T-cell (primary cell): ENCODE data around the gene CNIH2. TPM values are rescaled to one million over a fixed set of nuclear protein-coding genes. Genes with fewer than 3 reads are reported as not detected.

Experiments
- ATAC-seq, 4 experiments: fragments of 200-7000 bp in 3 of 4; fragments of 150-1000 bp in 1 of 4; cut with Tn5 transposase; replicated peaks in 1 of 4; 1 replicate in 3 of 4; 2 replicates in 1 of 4; pipeline ENCODE4 v1.10.0; 2021; ENCODE audit warnings: moderate library complexity in 3 of 4, mild to moderate bottlenecking in 2 of 4, moderate number of reproducible peaks in 1 of 4
- CTCF ChIA-PET, 2 donors: fragments of 300-600 bp; sonication (Branson Sonifier 250); formaldehyde crosslinking; loops; one replicate each; lab custom pipeline; 2022; ENCODE audit warnings: antibody characterized with exemption in 2 of 2; lab: Charles Lee
- POLR2A ChIA-PET, 2 donors: fragments of 300-600 bp; sonication (Branson Sonifier 250); formaldehyde crosslinking; loops; one replicate each; lab custom pipeline; 2022; ENCODE audit warnings: antibody characterized with exemption in 2 of 2; lab: Charles Lee
- DNase-seq, 35 experiments: peaks; one replicate each; pipeline versions ENCODE4 v3.0.0 to v3.0.0-alpha.2; 2013 to 2023
- H3K27ac ChIP-seq: one replicate; pipeline ENCODE4 v1.5.1; 2013; ENCODE audit warnings: low read length
- H3K27me3 ChIP-seq, 2 experiments: replicated peaks in 1 of 2; 1 replicate in 1 of 2; 2 replicates in 1 of 2; pipeline versions ENCODE4 v1.6.1 to v1.7.0; 2013; ENCODE audit warnings: low read length in 1 of 2, mixed read lengths in 1 of 2; ENCODE audit not compliant: control insufficient read depth in 2 of 2, insufficient read depth in 2 of 2; ENCODE audit errors: extremely low read depth in 1 of 2
- H3K36me3 ChIP-seq, 2 donors: 1 replicate in 1 of 2; 2 replicates in 1 of 2; pipeline versions ENCODE4 v1.6.1 to v1.7.0; 2013; ENCODE audit warnings: low read length in 1 of 2; ENCODE audit not compliant: control insufficient read depth in 2 of 2, insufficient read depth in 1 of 2; ENCODE audit errors: extremely low read depth in 1 of 2
- H3K4me1 ChIP-seq, 2 experiments: 1 replicate in 1 of 2; 2 replicates in 1 of 2; pipeline versions ENCODE4 v1.6.1 to v1.7.0; 2013; ENCODE audit warnings: low read length in 2 of 2, mixed read lengths in 1 of 2; ENCODE audit not compliant: insufficient read depth in 2 of 2, control insufficient read depth in 1 of 2; ENCODE audit errors: extremely low read depth in 1 of 2
- H3K4me3 ChIP-seq, 2 donors: 1 replicate in 1 of 2; 2 replicates in 1 of 2; pipeline versions ENCODE4 v1.5.1 to v1.7.0; 2013; ENCODE audit warnings: mild to moderate bottlenecking in 2 of 2, low read length in 1 of 2, moderate library complexity in 1 of 2; ENCODE audit not compliant: control insufficient read depth in 1 of 2; ENCODE audit errors: extremely low read depth in 1 of 2
- H3K9me3 ChIP-seq: 2 replicates; pipeline ENCODE4 v1.7.0; 2013
- H3K27ac Mint-ChIP-seq, 2 donors: one replicate each; pipeline ENCODE4 v1.8.0; 2020 to 2021; ENCODE audit warnings: mild to moderate bottlenecking in 2 of 2, mixed read lengths in 2 of 2
- H3K27me3 Mint-ChIP-seq, 2 donors: one replicate each; pipeline ENCODE4 v1.8.0; 2021 to 2022; ENCODE audit warnings: mixed read lengths in 2 of 2
- H3K36me3 Mint-ChIP-seq: one replicate; pipeline ENCODE4 v1.8.0; 2021; ENCODE audit warnings: mixed read lengths
- H3K4me1 Mint-ChIP-seq, 3 donors: one replicate each; pipeline ENCODE4 v1.8.0; 2020 to 2022; ENCODE audit warnings: mixed read lengths in 3 of 3, mild to moderate bottlenecking in 1 of 3
- H3K4me3 Mint-ChIP-seq, 3 donors: one replicate each; pipeline ENCODE4 v1.8.0; 2020 to 2022; ENCODE audit warnings: mild to moderate bottlenecking in 3 of 3, mixed read lengths in 3 of 3, moderate library complexity in 3 of 3
- H3K9me3 Mint-ChIP-seq, 3 donors: one replicate each; pipeline ENCODE4 v1.8.0; 2020 to 2022; ENCODE audit warnings: mixed read lengths in 3 of 3
- WGBS: methylation state at CpG from one replicate; pipeline ENCODE4 v1.1.5; 2013; ENCODE audit warnings: missing lambda C conversion rate; ENCODE audit not compliant: insufficient coverage; 5-methylcytosine and 5-hydroxymethylcytosine counted together
- total RNA-seq, 35 experiments: library from RNA in 6 of 35; stranded (reverse) in 6 of 35; fragments of 120-200 nt in 1 of 35; gene quantifications; one replicate each; pipeline versions ENCODE4 v1.2.1 to v1.2.4 and lab custom pipeline; 2013 to 2026

CNIH2 gene
- total RNA-seq, 5 donors from 2014 or later (not counting 1 experiment from before 2014, with no cell fraction given) = 1.9 to 9.9 (median 2.7) TPM

DNA sequence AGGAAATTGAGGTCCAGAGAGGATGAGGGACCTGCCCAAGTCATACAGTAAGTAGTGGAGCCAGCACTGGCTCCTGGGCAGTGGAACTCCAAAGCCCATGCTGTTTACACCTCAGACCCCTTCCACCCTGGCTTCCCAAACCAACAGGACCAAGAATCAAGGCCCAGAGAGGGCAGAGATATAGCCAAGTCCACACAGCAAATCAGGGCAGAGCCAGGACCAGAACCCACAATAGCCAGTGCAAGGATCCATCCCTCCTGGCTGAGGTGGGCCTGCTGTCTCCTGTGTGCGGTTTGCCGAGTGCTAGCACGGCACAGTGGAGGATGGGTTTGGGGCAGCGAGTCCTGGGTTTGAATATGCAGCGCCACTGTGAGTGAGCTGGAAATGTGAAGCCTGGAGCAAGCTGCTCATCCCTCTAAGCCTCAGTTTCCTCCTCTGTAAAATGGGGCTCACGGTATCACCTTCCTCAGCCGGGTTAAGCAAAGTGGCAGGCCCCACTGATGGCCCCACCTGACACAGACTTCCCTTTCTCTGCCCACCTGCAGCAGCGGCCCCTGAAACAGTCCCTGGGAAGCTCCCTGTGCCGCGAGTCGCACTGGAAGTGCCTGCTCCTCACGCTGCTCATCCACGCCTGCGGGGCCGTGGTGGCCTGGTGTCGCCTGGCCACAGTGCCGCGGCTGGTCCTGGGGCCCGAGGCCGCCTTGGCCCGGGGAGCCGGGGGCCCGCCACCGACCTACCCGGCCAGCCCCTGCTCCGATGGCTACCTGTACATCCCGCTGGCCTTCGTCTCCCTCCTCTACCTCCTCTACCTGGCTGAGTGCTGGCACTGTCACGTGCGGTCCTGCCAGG, 16.0 kb downstream of the CNIH2 start:
- DNase-seq (no peak), ATAC-seq (no peak)
- H3K36me3 ChIP-seq = no peaks in the 10 kb centered on the region
- H3K4me3 Mint-ChIP-seq = peak overlapping the region in 2 of 3 donors; percentile 6 to 57
- no peaks in the 10 kb centered on the region for H3K9me3 ChIP-seq
- no peak overlapping the region for H3K27ac ChIP-seq
- peaks cover 0 to 27% of the 10 kb centered on the region in 2 experiments for H3K4me1 ChIP-seq
- POLR2A ChIA-PET = no interaction called here
- WGBS = 80% methylated on average over 24 of the region's 30 CpGs
- H3K4me1 Mint-ChIP-seq = peaks cover 26 to 27% (median 26%) of the 10 kb centered on the region in 3 donors
- no peak overlapping the region for H3K4me3 ChIP-seq
- H3K27me3 ChIP-seq = peaks cover 0 to 46% of the 10 kb centered on the region in 2 experiments
- H3K9me3 Mint-ChIP-seq = no peaks in the 10 kb centered on the region
- H3K27me3 Mint-ChIP-seq = peaks cover 12 to 21% of the 10 kb centered on the region in 2 donors
- no peaks in the 10 kb centered on the region for H3K36me3 Mint-ChIP-seq
- CTCF ChIA-PET = no interaction called here
- H3K27ac Mint-ChIP-seq = no peak overlapping the region

DNA sequence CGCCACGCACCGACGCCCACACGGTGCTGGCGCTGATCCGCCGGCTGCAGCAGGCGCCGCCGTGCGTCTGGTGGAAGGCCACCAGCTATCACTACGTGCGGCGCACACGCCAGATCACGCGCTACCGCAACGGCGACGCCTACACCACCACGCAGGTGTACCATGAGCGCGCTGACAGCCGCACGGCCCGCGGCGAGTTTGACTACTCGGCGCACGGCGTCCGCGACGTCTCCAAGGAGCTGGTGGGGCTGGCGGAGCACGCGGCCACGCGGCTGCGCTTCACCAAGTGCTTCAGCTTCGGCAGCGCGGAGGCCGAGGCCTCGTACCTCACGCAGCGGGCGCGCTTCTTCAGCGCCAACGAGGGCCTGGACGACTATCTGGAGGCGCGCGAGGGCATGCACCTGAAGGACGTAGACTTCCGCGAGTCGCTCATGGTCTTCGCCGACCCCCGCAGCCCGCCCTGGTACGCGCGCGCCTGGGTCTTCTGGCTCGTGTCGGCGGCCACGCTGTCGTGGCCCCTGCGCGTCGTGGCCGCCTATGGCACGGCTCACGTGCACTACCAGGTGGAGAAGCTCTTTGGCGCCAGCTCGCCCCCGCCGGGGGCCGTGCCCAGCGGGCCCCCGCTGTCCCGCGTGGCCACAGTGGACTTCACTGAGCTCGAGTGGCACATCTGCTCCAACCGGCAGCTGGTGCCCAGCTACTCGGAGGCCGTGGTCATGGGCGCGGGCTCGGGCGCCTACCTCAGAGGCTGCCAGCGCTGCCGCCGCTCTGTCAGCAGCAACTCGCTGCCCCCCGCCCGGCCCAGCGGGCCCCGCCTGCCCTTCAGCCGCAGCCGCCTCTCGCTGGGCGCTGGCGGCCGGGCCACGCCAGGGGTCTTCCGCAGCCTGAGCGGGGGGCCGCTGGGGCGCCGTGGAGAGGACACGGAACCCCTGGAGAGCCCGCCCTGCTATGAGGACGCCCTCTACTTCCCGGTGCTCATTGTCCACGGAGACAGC, 16.9 kb downstream of the CNIH2 start:
- no peak overlapping the region for H3K4me3 ChIP-seq
- H3K9me3 ChIP-seq = no peaks in the 10 kb centered on the region
- peaks cover 0 to 46% of the 10 kb centered on the region in 2 experiments for H3K27me3 ChIP-seq
- no peak overlapping the region for H3K4me3 Mint-ChIP-seq
- H3K4me1 ChIP-seq = peaks cover 0 to 19% of the 10 kb centered on the region in 2 experiments
- H3K9me3 Mint-ChIP-seq = no peaks in the 10 kb centered on the region
- no peak for DNase-seq
- no peak overlapping the region for H3K27ac Mint-ChIP-seq
- peaks cover 16 to 18% (median 17%) of the 10 kb centered on the region in 3 donors for H3K4me1 Mint-ChIP-seq
- no peak overlapping the region for H3K27ac ChIP-seq
- 81% methylated on average over 120 of the region's 123 CpGs for WGBS
- ATAC-seq = no peak
- H3K36me3 Mint-ChIP-seq = no peaks in the 10 kb centered on the region
- POLR2A ChIA-PET = no interaction called here
- CTCF ChIA-PET = no interaction called here
- peaks cover 12 to 21% of the 10 kb centered on the region in 2 donors for H3K27me3 Mint-ChIP-seq
- H3K36me3 ChIP-seq = no peaks in the 10 kb centered on the region

DNA sequence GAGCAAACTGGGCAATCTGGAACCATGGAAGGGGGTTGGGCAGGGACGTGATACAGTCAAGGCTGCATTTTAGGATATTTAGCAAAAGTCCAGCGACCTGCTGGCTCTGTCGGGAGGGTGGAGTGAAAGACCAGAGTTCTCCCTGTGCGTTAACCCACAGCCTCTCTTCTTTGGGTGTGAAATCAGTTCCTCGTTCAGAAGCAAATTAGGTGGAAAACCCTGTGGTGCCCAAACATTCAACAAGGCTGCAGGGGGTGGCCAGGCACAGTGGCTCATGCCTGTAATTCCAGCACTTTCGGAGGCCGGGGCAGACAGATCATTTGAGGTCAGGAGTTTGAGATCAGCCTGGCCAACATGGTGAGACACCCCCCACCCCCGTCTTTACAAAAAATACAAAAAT, 19.6 kb downstream of the CNIH2 start:
- Mint-ChIP-seq H3K9me3 (no peaks in the 10 kb centered on the region), H3K4me3 (no peak overlapping the region), H3K27me3 (peaks cover 9 to 14% of the 10 kb centered on the region in 2 donors), H3K27ac (no peak overlapping the region), H3K36me3 (no peaks in the 10 kb centered on the region), H3K4me1 (peaks cover 3 to 4% (median 3%) of the 10 kb centered on the region in 3 donors)
- DNase-seq = no peak
- ATAC-seq = no peak
- no peaks in the 10 kb centered on the region for H3K36me3 ChIP-seq
- H3K4me3 ChIP-seq = no peak overlapping the region
- ChIA-PET CTCF (interaction anchor here in 1 of 2 donors (0.6 to 0.7 kb wide), 2 partner anchors 235 to 372 kb away, joined by 3 read pairs; no protein-coding TSS in a partner anchor), POLR2A (no interaction called here)
- H3K27me3 ChIP-seq = peaks cover 0 to 33% of the 10 kb centered on the region in 2 experiments
- no peaks in the 10 kb centered on the region for H3K9me3 ChIP-seq
- no peak overlapping the region for H3K27ac ChIP-seq
- peaks cover 0 to under 1% of the 10 kb centered on the region in 2 experiments for H3K4me1 ChIP-seq
- 70% methylated on average over 5 of the region's 8 CpGs for WGBS

DNA sequence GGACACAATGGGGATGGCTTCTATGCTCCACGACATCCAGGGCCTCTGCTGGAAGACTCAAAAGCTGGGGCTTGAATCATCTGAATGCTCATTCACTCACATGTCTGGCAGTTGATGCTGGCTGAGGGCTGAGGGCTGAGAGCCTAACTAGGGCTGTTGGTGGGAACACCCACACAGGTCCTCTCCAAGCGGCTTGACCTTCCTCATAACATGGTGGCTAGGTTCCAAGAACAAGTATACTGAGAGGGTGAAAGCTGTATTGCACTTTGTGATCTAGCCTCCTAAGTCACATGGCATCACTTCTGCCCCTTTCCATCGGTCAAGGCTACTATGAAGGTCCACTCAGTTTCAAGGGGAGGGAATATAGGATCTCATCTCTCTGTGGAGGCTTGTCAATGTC, 21.2 kb downstream of the CNIH2 start:
- ATAC-seq = no peak
- ChIA-PET POLR2A (no interaction called here), CTCF (interaction anchor here in 1 of 2 donors (1.4 kb wide), 1 partner anchor 13 kb away, joined by 3 read pairs; no protein-coding TSS in a partner anchor)

DNA sequence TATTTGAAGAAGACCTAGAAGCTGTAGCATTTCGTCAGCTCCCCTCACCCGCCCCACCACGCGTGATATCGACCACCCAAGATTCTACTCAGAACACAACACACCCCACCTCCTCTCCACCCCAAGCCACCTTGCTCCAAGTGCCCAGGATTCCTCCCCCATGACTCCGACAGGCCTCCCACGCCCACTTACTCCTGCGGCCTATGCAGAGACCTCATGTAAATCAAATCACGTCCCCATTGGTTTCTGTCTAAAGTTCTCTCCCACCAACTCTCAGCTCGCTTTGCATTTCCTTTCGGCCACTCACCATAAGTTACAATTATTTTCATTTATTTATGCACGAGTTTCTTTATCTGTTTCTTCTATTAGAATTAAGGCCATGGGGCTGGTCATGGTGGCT, 24.7 kb downstream of the CNIH2 start:
- no peaks in the 10 kb centered on the region for H3K4me1 Mint-ChIP-seq
- no peak overlapping the region for H3K4me3 Mint-ChIP-seq
- H3K9me3 ChIP-seq = no peaks in the 10 kb centered on the region
- POLR2A ChIA-PET = no interaction called here
- no peak for ATAC-seq
- no peak overlapping the region for H3K27ac Mint-ChIP-seq
- H3K27me3 ChIP-seq = peaks cover 0 to 14% of the 10 kb centered on the region in 2 experiments
- no peak overlapping the region for H3K4me3 ChIP-seq
- H3K36me3 Mint-ChIP-seq = no peaks in the 10 kb centered on the region
- CTCF ChIA-PET = no interaction called here
- H3K4me1 ChIP-seq = no peaks in the 10 kb centered on the region
- no peaks in the 10 kb centered on the region for H3K9me3 Mint-ChIP-seq
- no peak for DNase-seq
- H3K27ac ChIP-seq = no peak overlapping the region
- no peaks in the 10 kb centered on the region for H3K36me3 ChIP-seq
- WGBS = 83% methylated on average over 7 of the region's 12 CpGs
- H3K27me3 Mint-ChIP-seq = no peaks in the 10 kb centered on the region

More for the DNA sequence above, 21.2 kb downstream of the CNIH2 start:
- Mint-ChIP-seq H3K36me3 (no peaks in the 10 kb centered on the region), H3K27ac (no peak overlapping the region), H3K9me3 (no peaks in the 10 kb centered on the region), H3K4me1 (no peaks in the 10 kb centered on the region), H3K27me3 (peaks cover 0 to 3% of the 10 kb centered on the region in 2 donors), H3K4me3 (no peak overlapping the region)
- no peaks in the 10 kb centered on the region for H3K36me3 ChIP-seq
- H3K9me3 ChIP-seq = no peaks in the 10 kb centered on the region
- H3K27me3 ChIP-seq = peaks cover 0 to 20% of the 10 kb centered on the region in 2 experiments
- H3K4me3 ChIP-seq = no peak overlapping the region
- no peaks in the 10 kb centered on the region for H3K4me1 ChIP-seq
- WGBS = no CpG with 5 or more reads among the region's 3 CpGs
- DNase-seq = no peak
- no peak overlapping the region for H3K27ac ChIP-seq

DNA sequence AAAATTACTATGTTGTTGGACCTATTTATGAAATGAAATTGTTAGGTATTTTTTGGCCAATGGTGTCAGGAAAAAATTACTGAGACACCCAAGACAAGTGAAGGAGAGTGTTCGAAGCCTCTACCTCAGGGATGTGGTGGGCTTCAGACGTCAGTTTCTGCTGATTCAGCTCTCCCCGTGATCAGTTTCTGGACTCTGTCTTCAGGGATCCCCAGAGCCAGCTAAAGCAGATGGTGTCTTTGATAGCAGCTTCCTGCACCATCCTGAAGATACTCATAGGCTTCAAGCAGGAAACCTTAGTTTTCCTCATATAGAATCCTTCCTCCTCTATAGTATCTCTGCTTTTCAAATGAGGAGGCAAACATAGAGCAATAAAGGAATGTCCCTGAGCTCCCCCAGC, 31.5 kb downstream of the CNIH2 start:
- no peak for ATAC-seq
- Histone ChIP-seq H3K4me3 (no peak overlapping the region), H3K36me3 (no peaks in the 10 kb centered on the region), H3K27me3 (peaks cover 0 to 12% of the 10 kb centered on the region in 2 experiments), H3K9me3 (no peaks in the 10 kb centered on the region), H3K27ac (no peak overlapping the region), H3K4me1 (peaks cover 7 to 31% of the 10 kb centered on the region in 2 experiments)
- ChIA-PET CTCF (no interaction called here), POLR2A (no interaction called here)
- Mint-ChIP-seq H3K9me3 (no peaks in the 10 kb centered on the region), H3K36me3 (no peaks in the 10 kb centered on the region), H3K4me1 (peaks cover 8 to 16% (median 13%) of the 10 kb centered on the region in 3 donors), H3K27me3 (no peaks in the 10 kb centered on the region), H3K27ac (no peak overlapping the region), H3K4me3 (no peak overlapping the region)
- 33% methylated on average over 2 of the region's 3 CpGs for WGBS
- DNase-seq = no peak
